ENCODE data around the gene HS6ST2. TPM values are rescaled to one million over a fixed set of nuclear protein-coding genes. Genes with fewer than 3 reads are reported as not detected.

Gene HS6ST2
- total RNA-seq (2014; rRNA removed; shearing (Covaris generic)): not detected in 2 replicates
- total RNA-seq (2022): not detected in 2 replicates
- percentile 1 among the genes with signal in this experiment for Bru-seq, nascent RNA
- percentile 3 among the genes with signal in this experiment for BruChase-seq, experiment 1, labeled RNA remaining after a 6-hour chase
- BruChase-seq, experiment 2, labeled RNA remaining after a 2-hour chase: percentile 4 among the genes with signal in this experiment
- long read RNA-seq: 0 reads

GRCh38 chrX:132958091-132958703, at the start of gene HS6ST2:
HS6ST2 (minus strand) TSS chrX:132958629.
- Histone ChIP-seq H3K4me1 (ENCODE audit: insufficient read depth, low read length, poor library complexity, severe bottlenecking) (no peaks in the 10 kb centered on the region), H3K9me3 (ENCODE audit: low read length) (no peaks in the 10 kb centered on the region), H3K27ac (ENCODE audit: low read depth, low read length, poor library complexity, severe bottlenecking) (no peak within 1 kb of the TSS), H4K20me1 (ENCODE audit: insufficient read depth, low read length) (no peaks in the 10 kb centered on the region), H3K4me2 (ENCODE audit: low read length) (no peak within 1 kb of the TSS), H3K79me2 (ENCODE audit: insufficient read depth, low read depth, low read length) (no peaks in the 10 kb centered on the region), H3K9me2 (ENCODE audit: insufficient read depth, low read length) (no peaks in the 10 kb centered on the region), H3K36me3 (ENCODE audit: insufficient read depth, low read length) (no peaks in the 10 kb centered on the region), H3K4me3 (ENCODE audit: low read depth, low read length, poor library complexity, severe bottlenecking) (no peak within 1 kb of the TSS), H2AFZ (ENCODE audit: low read length) (no peak within 1 kb of the TSS)
- no peak for DNase-seq (ENCODE audit: low spot score)
- CTCF ChIA-PET (ENCODE audit: unreplicated experiment): no interaction called here
- intact Hi-C loops (cut with micrococcal nuclease; ENCODE audit: unreplicated experiment): no loop called here
- POLR2A ChIA-PET: interaction anchor here (0.6 kb wide), 1 partner anchor 521 kb away, joined by 6 read pairs; no protein-coding TSS in a partner anchor
- TF ChIP-seq EZH2phosphoT487 (IDR thresholded peaks at IDR 0.05; ENCODE audit: borderline replicate concordance, low read depth, low read length) (no peak), CTCF (conservative IDR thresholded peaks at IDR 0.05; ENCODE audit: low read length) (no peak)
- no TSS peak for BruUV-seq (replicated peaks)

- BruUV-seq (replicated peaks): no TSS peak
- no peak for DNase-seq (ENCODE audit: low spot score)
- no peak overlapping the region for H2AFZ ChIP-seq (ENCODE audit: low read length)
- intact Hi-C loops (cut with micrococcal nuclease; ENCODE audit: unreplicated experiment): no loop called here
- no peak overlapping the region for H3K4me3 ChIP-seq (ENCODE audit: low read depth, low read length, poor library complexity, severe bottlenecking)
- no peak overlapping the region for H3K27ac ChIP-seq (ENCODE audit: low read depth, low read length, poor library complexity, severe bottlenecking)
- H3K79me2 ChIP-seq (ENCODE audit: insufficient read depth, low read depth, low read length): no peaks in the 10 kb centered on the region
- ChIA-PET CTCF (ENCODE audit: unreplicated experiment) (no interaction called here), POLR2A (no interaction called here)
- no peaks in the 10 kb centered on the region for H3K9me3 ChIP-seq (ENCODE audit: low read length)
- TF ChIP-seq EZH2phosphoT487 (IDR thresholded peaks at IDR 0.05; ENCODE audit: borderline replicate concordance, low read depth, low read length) (no peak), CTCF (conservative IDR thresholded peaks at IDR 0.05; ENCODE audit: low read length) (no peak)
- no peak overlapping the region for H3K4me2 ChIP-seq (ENCODE audit: low read length)
- H4K20me1 ChIP-seq (ENCODE audit: insufficient read depth, low read length): no peaks in the 10 kb centered on the region
- no peaks in the 10 kb centered on the region for H3K36me3 ChIP-seq (ENCODE audit: insufficient read depth, low read length)
- no peaks in the 10 kb centered on the region for H3K9me2 ChIP-seq (ENCODE audit: insufficient read depth, low read length)
- H3K4me1 ChIP-seq (ENCODE audit: insufficient read depth, low read length, poor library complexity, severe bottlenecking): no peaks in the 10 kb centered on the region
These were observed 49.0 kb upstream of the HS6ST2 start for GRCh38 chrX:133007458-133007857.

- no peaks in the 10 kb centered on the region for H3K9me2 ChIP-seq (ENCODE audit: insufficient read depth, low read length)
- H3K36me3 ChIP-seq (ENCODE audit: insufficient read depth, low read length): no peaks in the 10 kb centered on the region
- TF ChIP-seq CTCF (conservative IDR thresholded peaks at IDR 0.05; ENCODE audit: low read length) (no peak), EZH2phosphoT487 (IDR thresholded peaks at IDR 0.05; ENCODE audit: borderline replicate concordance, low read depth, low read length) (no peak)
- no peaks in the 10 kb centered on the region for H3K9me3 ChIP-seq (ENCODE audit: low read length)
- intact Hi-C loops (cut with micrococcal nuclease; ENCODE audit: unreplicated experiment): no loop called here
- no peaks in the 10 kb centered on the region for H4K20me1 ChIP-seq (ENCODE audit: insufficient read depth, low read length)
- H3K4me1 ChIP-seq (ENCODE audit: insufficient read depth, low read length, poor library complexity, severe bottlenecking): no peaks in the 10 kb centered on the region
- CTCF ChIA-PET (ENCODE audit: unreplicated experiment): no interaction called here
- no peak overlapping the region for H3K4me3 ChIP-seq (ENCODE audit: low read depth, low read length, poor library complexity, severe bottlenecking)
- no peak for DNase-seq (ENCODE audit: low spot score)
- H2AFZ ChIP-seq (ENCODE audit: low read length): no peak overlapping the region
- BruUV-seq (replicated peaks): no TSS peak
- POLR2A ChIA-PET: no interaction called here
- no peaks in the 10 kb centered on the region for H3K79me2 ChIP-seq (ENCODE audit: insufficient read depth, low read depth, low read length)
- no peak overlapping the region for H3K27ac ChIP-seq (ENCODE audit: low read depth, low read length, poor library complexity, severe bottlenecking)
- H3K4me2 ChIP-seq (ENCODE audit: low read length): no peak overlapping the region
These were observed 47.2 kb upstream of the HS6ST2 start for GRCh38 chrX:133005616-133006015.
